Measurements from ENCODE around the gene HIRA. TPM values are rescaled to one million over a fixed set of nuclear protein-coding genes. Genes with fewer than 3 reads are reported as not detected.
"Not testable (repeated sequence)": the region's sequence is repeated elsewhere in the genome, so short reads cannot be mapped to it uniquely, and the experiment has no call there.

HIRA gene
- total RNA-seq, 2 donors from 2014 or later: 15.3 to 21.8 TPM

DNA sequence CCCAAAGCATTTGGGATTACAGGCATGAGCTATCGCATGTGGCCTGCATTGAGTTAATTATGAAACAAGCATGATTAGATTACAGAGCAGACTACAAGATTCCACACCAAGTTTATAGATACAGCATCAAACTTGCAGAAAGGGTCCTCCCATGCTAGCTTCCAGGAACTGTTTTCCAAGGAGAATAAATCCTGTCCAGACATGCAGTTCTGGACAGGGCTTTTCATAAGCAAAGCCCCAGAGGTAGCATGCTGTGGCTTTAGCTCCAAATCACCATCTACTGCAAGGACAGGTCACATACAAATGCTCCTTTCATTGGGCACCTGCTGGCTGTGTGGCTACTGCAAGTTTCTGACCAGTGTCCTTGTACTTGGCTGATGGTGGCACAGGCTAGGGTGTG lies 57.1 kb downstream of the HIRA start:
- intact Hi-C loops (cut with DNase I): no loop called here
- WGBS: 100% methylated on average over 1 of the region's 1 CpG
- DNase-seq (ENCODE audit: low spot score): no peak
- Histone ChIP-seq H3K36me3 (peaks cover 0 to 15% of the 10 kb centered on the region in 2 donors), H3K4me3 (no peak overlapping the region), H3K4me1 (replicated peaks) (no peaks in the 10 kb centered on the region), H3K27ac (no peak overlapping the region), H3K27me3 (replicated peaks; ENCODE audit: insufficient read depth) (no peaks in the 10 kb centered on the region), H3K9me3 (no peaks in the 10 kb centered on the region)
- TF ChIP-seq, protein P1, sequence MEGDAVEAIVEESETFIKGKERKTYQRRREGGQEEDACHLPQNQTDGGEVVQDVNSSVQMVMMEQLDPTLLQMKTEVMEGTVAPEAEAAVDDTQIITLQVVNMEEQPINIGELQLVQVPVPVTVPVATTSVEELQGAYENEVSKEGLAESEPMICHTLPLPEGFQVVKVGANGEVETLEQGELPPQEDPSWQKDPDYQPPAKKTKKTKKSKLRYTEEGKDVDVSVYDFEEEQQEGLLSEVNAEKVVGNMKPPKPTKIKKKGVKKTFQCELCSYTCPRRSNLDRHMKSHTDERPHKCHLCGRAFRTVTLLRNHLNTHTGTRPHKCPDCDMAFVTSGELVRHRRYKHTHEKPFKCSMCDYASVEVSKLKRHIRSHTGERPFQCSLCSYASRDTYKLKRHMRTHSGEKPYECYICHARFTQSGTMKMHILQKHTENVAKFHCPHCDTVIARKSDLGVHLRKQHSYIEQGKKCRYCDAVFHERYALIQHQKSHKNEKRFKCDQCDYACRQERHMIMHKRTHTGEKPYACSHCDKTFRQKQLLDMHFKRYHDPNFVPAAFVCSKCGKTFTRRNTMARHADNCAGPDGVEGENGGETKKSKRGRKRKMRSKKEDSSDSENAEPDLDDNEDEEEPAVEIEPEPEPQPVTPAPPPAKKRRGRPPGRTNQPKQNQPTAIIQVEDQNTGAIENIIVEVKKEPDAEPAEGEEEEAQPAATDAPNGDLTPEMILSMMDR (IDR thresholded peaks at IDR 0.05): no peak
- TF ChIP-seq POLR2AphosphoS5 (IDR thresholded peaks at IDR 0.05) (no peak), POLR2A (IDR thresholded peaks at IDR 0.05) (no peak)

DNA sequence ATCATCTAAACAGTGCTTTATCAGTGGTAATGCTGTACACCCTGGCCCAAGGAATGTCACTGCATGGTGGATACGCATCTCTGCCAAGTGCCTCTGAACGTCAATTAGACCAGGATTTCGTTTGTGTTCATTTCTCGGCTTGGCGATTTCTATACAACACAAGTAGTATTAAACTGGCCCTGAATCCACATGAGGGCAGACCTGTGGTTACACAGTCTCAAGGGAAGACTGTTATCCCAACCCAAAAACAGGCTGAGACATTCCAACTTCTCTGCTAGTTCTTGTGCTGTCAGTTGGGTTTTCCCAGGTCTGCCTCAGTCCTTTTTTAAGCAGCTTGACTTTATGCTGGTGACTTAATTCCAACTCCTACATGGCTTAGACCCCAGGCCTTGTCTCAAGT lies 58.1 kb downstream of the HIRA start:
- no peak overlapping the region for H3K4me3 ChIP-seq
- DNase-seq (ENCODE audit: low spot score): no peak
- no peaks in the 10 kb centered on the region for H3K4me1 ChIP-seq (replicated peaks)
- TF ChIP-seq POLR2A (IDR thresholded peaks at IDR 0.05) (no peak), POLR2AphosphoS5 (IDR thresholded peaks at IDR 0.05) (no peak)
- TF ChIP-seq, protein P1 (IDR thresholded peaks at IDR 0.05): no peak
- no peaks in the 10 kb centered on the region for H3K9me3 ChIP-seq
- intact Hi-C loops (cut with DNase I): no loop called here
- H3K27me3 ChIP-seq (replicated peaks; ENCODE audit: insufficient read depth): no peaks in the 10 kb centered on the region
- H3K36me3 ChIP-seq: peaks cover 0 to 15% of the 10 kb centered on the region in 2 donors
- no peak overlapping the region for H3K27ac ChIP-seq
- 94% methylated on average over 5 of the region's 5 CpGs for WGBS

DNA sequence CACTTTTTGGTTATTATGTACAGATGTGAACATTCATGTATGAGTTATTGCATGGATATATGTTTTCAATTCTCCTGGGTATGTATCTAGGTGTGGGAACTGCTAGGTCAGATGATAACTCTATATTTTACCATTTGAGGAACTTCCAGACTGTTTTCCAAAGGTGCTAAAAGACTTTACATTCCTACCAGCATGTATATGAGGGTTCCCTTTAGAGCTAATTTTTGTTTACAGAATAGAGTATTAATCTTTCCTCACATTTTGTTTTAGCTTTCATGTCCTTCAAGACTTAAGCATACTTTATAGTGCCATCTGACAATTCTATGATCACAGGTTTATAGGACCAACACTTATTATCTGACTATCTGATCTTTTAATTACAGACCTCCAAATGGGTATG lies 59.6 kb downstream of the HIRA start:
- TF ChIP-seq POLR2AphosphoS5 (IDR thresholded peaks at IDR 0.05): no peak
- TF ChIP-seq, protein P1 (IDR thresholded peaks at IDR 0.05): no peak
- no peak for TF ChIP-seq POLR2A (IDR thresholded peaks at IDR 0.05)
- intact Hi-C loops (cut with DNase I): no loop called here
- DNase-seq (ENCODE audit: low spot score): no peak
- Histone ChIP-seq H3K36me3 (peaks cover 0 to 15% of the 10 kb centered on the region in 2 donors), H3K4me3 (no peak overlapping the region), H3K9me3 (no peaks in the 10 kb centered on the region), H3K27ac (no peak overlapping the region), H3K27me3 (replicated peaks; ENCODE audit: insufficient read depth) (no peaks in the 10 kb centered on the region), H3K4me1 (replicated peaks) (no peaks in the 10 kb centered on the region)

DNA sequence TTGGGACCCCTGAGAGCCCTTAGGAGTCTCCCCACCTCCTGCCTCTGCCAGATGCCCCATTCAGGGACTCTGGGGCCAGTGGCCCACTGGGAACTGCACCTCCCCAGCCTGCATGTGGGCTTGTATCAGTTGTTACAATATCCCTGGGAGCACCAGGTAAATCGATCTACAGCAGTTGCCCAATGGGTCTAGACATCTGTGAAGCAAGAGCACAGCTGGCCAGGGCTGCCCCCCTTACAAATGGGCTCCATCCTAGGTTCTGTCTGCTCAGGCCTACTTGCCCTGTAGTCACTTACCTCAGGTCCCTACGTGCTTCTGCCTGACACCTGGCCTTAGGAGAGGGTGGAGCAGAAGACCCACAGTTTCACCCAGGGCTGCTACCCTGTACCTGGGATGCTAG lies 62.7 kb downstream of the HIRA start:
- no peak overlapping the region for H3K27ac ChIP-seq
- no peaks in the 10 kb centered on the region for H3K9me3 ChIP-seq
- H3K36me3 ChIP-seq: no peaks in the 10 kb centered on the region
- WGBS: 88% methylated on average over 2 of the region's 2 CpGs
- no peak for DNase-seq (ENCODE audit: low spot score)
- H3K4me1 ChIP-seq (replicated peaks): no peaks in the 10 kb centered on the region
- H3K4me3 ChIP-seq: no peak overlapping the region
- intact Hi-C loops (cut with DNase I): no loop called here
- no peak for TF ChIP-seq POLR2AphosphoS5 (IDR thresholded peaks at IDR 0.05)
- no peak for TF ChIP-seq POLR2A (IDR thresholded peaks at IDR 0.05)
- TF ChIP-seq, protein P1 (IDR thresholded peaks at IDR 0.05): no peak
- H3K27me3 ChIP-seq (replicated peaks; ENCODE audit: insufficient read depth): no peaks in the 10 kb centered on the region

DNA sequence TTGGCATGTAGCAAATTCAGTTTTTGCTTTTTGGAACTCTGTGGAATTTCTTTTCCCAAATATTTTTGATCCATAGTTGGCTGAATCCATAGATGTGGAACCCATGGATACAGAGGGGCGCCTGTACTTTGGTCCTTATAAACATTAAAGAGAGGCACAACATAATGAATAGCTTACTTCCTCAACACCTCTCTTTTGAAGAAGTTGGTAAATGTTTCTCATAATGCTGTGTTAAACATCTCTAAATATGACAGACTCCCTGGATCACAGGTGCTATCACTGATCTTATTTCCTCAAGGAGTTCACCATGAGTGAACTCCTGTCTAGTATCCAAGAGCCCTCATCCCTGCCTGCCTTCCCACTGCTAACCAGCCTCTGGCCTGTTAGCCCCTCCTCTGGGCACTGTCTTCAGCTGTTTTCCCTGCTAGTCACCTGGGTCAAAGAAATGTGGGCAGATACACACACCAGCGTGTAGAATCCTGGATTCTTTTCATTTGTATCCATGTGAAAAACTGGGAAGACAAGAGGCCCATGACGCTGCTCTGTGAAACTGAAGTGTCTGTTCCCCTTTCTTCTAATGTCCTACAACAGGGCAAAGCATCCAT lies 63.7 kb downstream of the HIRA start:
- no peaks in the 10 kb centered on the region for H3K9me3 ChIP-seq
- intact Hi-C loops (cut with DNase I): no loop called here
- no peak overlapping the region for H3K27ac ChIP-seq
- DNase-seq (ENCODE audit: low spot score): no peak
- H3K36me3 ChIP-seq: no peaks in the 10 kb centered on the region
- no peak overlapping the region for H3K4me3 ChIP-seq
- 93% methylated on average over 3 of the region's 3 CpGs for WGBS
- no peaks in the 10 kb centered on the region for H3K27me3 ChIP-seq (replicated peaks; ENCODE audit: insufficient read depth)
- TF ChIP-seq, protein P1 (IDR thresholded peaks at IDR 0.05): no peak
- no peak for TF ChIP-seq POLR2A (IDR thresholded peaks at IDR 0.05)
- TF ChIP-seq POLR2AphosphoS5 (IDR thresholded peaks at IDR 0.05): no peak
- no peaks in the 10 kb centered on the region for H3K4me1 ChIP-seq (replicated peaks)

DNA sequence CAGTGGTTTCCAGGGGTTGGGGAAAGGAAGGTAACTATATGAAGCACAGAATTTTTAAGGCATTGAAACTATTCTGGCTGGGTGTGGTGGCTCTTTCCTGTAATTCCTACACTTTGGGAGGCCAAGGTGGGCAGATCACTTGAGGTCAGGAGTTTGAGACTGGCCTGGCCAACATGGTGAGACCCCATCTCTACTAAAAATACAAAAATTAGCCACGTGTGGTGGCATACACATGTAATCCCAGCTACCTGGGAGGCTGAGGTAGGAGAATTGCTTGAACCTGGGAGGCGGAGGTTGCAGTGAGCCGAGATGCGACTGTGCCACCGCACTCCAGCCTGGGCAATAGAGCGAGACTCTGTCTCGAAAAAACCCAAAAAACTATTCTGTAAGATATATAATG lies 68.0 kb downstream of the HIRA start:
- H3K27me3 ChIP-seq (replicated peaks; ENCODE audit: insufficient read depth); intact Hi-C loops (cut with DNase I); H3K4me3 ChIP-seq; H3K27ac ChIP-seq; H3K9me3 ChIP-seq; H3K36me3 ChIP-seq; H3K4me1 ChIP-seq (replicated peaks); DNase-seq (ENCODE audit: low spot score): not testable (repeated sequence)
- 95% methylated on average over 7 of the region's 7 CpGs for WGBS

Measured in prostate gland (tissue), 2 donors.